H9 (cell line): Measurements from ENCODE around the gene FITM2. TPM values are rescaled to one million over a fixed set of nuclear protein-coding genes. Genes with fewer than 3 reads are reported as not detected.

Experiments used
- DNase-seq: peaks from one replicate; pipeline ENCODE4 v3.0.0-alpha.2; 2017
- H2AFZ ChIP-seq: one replicate; pipeline ENCODE4 v1.6.1; 2013; ENCODE audit warnings: mild to moderate bottlenecking, low read length, control low read depth, moderate library complexity
- H2AK5ac ChIP-seq: 2 replicates; pipeline ENCODE4 v1.6.1; 2013; ENCODE audit warnings: low read length, control low read depth, mixed read lengths; ENCODE audit not compliant: insufficient read length
- H2BK120ac ChIP-seq: one replicate; pipeline ENCODE4 v1.6.1; 2013; ENCODE audit warnings: low read depth, mild to moderate bottlenecking, low read length, control low read depth, inconsistent platforms; ENCODE audit not compliant: poor library complexity, severe bottlenecking
- H2BK12ac ChIP-seq: 2 replicates; pipeline ENCODE4 v1.6.1; 2013; ENCODE audit warnings: low read length, control low read depth, mixed read lengths, low read depth; ENCODE audit not compliant: insufficient read length
- H2BK15ac ChIP-seq: 2 replicates; pipeline ENCODE4 v1.6.1; 2013; ENCODE audit warnings: low read depth, low read length, control low read depth
- H2BK20ac ChIP-seq: one replicate; pipeline ENCODE4 v1.6.1; 2013; ENCODE audit warnings: low read depth, mild to moderate bottlenecking, low read length, control low read depth, inconsistent platforms; ENCODE audit not compliant: poor library complexity, severe bottlenecking
- H2BK5ac ChIP-seq: 2 replicates; pipeline ENCODE4 v1.6.1; 2013; ENCODE audit warnings: low read length, control low read depth, mixed read lengths; ENCODE audit not compliant: insufficient read length
- H3K14ac ChIP-seq: 2 replicates; pipeline ENCODE4 v1.6.1; 2013; ENCODE audit warnings: low read length, control low read depth; ENCODE audit not compliant: insufficient read depth
- H3K18ac ChIP-seq: 2 replicates; pipeline ENCODE4 v1.6.1; 2013; ENCODE audit warnings: low read depth, mild to moderate bottlenecking, mixed read lengths, low read length, control low read depth; ENCODE audit not compliant: insufficient read length
- H3K23ac ChIP-seq: 2 replicates; pipeline ENCODE4 v1.6.1; 2013; ENCODE audit warnings: low read length, control low read depth, mixed read lengths, low read depth; ENCODE audit not compliant: insufficient read length
- H3K23me2 ChIP-seq: 2 replicates; pipeline ENCODE4 v1.6.1; 2013; ENCODE audit warnings: low read depth, mild to moderate bottlenecking, mixed read lengths, low read length, control low read depth; ENCODE audit not compliant: insufficient read length, poor library complexity, severe bottlenecking
- H3K27ac ChIP-seq: 2 replicates; pipeline ENCODE4 v1.5.1; 2013; ENCODE audit warnings: low read length, control low read depth, mixed read lengths, low read depth; ENCODE audit not compliant: insufficient read length
- H3K27me3 ChIP-seq: 2 replicates; pipeline ENCODE4 v1.6.1; 2013; ENCODE audit warnings: low read length, control low read depth, inconsistent platforms; ENCODE audit not compliant: insufficient read depth
- H3K4ac ChIP-seq: 2 replicates; pipeline ENCODE4 v1.6.1; 2013; ENCODE audit warnings: low read depth, mild to moderate bottlenecking, control low read depth, inconsistent platforms, low read length, moderate library complexity
- H3K4me1 ChIP-seq: 2 replicates; pipeline ENCODE4 v1.6.1; 2013; ENCODE audit warnings: low read length, control low read depth, inconsistent platforms; ENCODE audit not compliant: insufficient read depth
- H3K4me2 ChIP-seq: 2 replicates; pipeline ENCODE4 v1.6.1; 2013; ENCODE audit warnings: low read length, control low read depth, mixed read lengths; ENCODE audit not compliant: insufficient read length, insufficient read depth
- H3K56ac ChIP-seq: 2 replicates; pipeline ENCODE4 v1.6.1; 2013; ENCODE audit warnings: low read depth, mild to moderate bottlenecking, mixed read lengths, low read length, control low read depth; ENCODE audit not compliant: insufficient read length
- H3K79me1 ChIP-seq: 2 replicates; pipeline ENCODE4 v1.6.1; 2013; ENCODE audit warnings: low read depth, mild to moderate bottlenecking, moderate library complexity, low read length, control low read depth, inconsistent platforms; ENCODE audit not compliant: insufficient read depth, poor library complexity, severe bottlenecking
- H3K79me2 ChIP-seq: 2 replicates; pipeline ENCODE4 v1.6.1; 2013; ENCODE audit warnings: low read length, control low read depth, inconsistent platforms; ENCODE audit not compliant: insufficient read depth
- H3K9ac ChIP-seq: 2 replicates; pipeline ENCODE4 v1.6.1; 2013; ENCODE audit warnings: low read length, control low read depth, mixed read lengths; ENCODE audit not compliant: insufficient read length; ENCODE audit errors: extremely low read depth
- H3K9me3 ChIP-seq: one replicate; pipeline ENCODE4 v1.6.1; 2013; ENCODE audit warnings: low read depth, low read length, inconsistent platforms; ENCODE audit not compliant: control insufficient read depth
- H3T11ph ChIP-seq: one replicate; pipeline ENCODE4 v1.6.1; 2013; ENCODE audit warnings: mild to moderate bottlenecking, low read length, control low read depth, inconsistent platforms
- H4K20me1 ChIP-seq: one replicate; pipeline ENCODE4 v1.6.1; 2013; ENCODE audit not compliant: control insufficient read depth, insufficient read length, insufficient read depth
- H4K5ac ChIP-seq: 2 replicates; pipeline ENCODE4 v1.6.1; 2013; ENCODE audit warnings: low read depth, mild to moderate bottlenecking, mixed read lengths, low read length, control low read depth; ENCODE audit not compliant: insufficient read length
- H4K8ac ChIP-seq: replicated peaks from 2 replicates; pipeline ENCODE4 v1.6.1; 2013; ENCODE audit warnings: low read length, control low read depth, mixed read lengths, low read depth; ENCODE audit not compliant: insufficient read length
- H4K91ac ChIP-seq: 2 replicates; pipeline ENCODE4 v1.6.1; 2013; ENCODE audit warnings: low read depth, mild to moderate bottlenecking, moderate library complexity, mixed read lengths, low read length, control low read depth; ENCODE audit not compliant: insufficient read length
- H3K27ac Mint-ChIP-seq, 3 experiments: 2 replicates in 2 of 3; 3 replicates in 1 of 3; pipeline ENCODE4 v1.8.0; 2020 to 2021; ENCODE audit warnings: mixed read lengths in 3 of 3, mild to moderate bottlenecking in 1 of 3, moderate library complexity in 1 of 3
- H3K27me3 Mint-ChIP-seq: 2 replicates; pipeline ENCODE4 v1.8.0; 2021; ENCODE audit warnings: low read depth, mild to moderate bottlenecking, moderate library complexity, mixed read lengths
- H3K36me3 Mint-ChIP-seq, 3 experiments: 2 replicates in 2 of 3; 3 replicates in 1 of 3; pipeline ENCODE4 v1.8.0; 2020 to 2021; ENCODE audit warnings: low read depth in 3 of 3, mixed read lengths in 3 of 3; ENCODE audit not compliant: insufficient read depth in 1 of 3
- H3K4me1 Mint-ChIP-seq, 2 experiments: 2 replicates each; pipeline ENCODE4 v1.8.0; 2020; ENCODE audit warnings: mixed read lengths in 2 of 2
- H3K4me3 Mint-ChIP-seq, 2 experiments: 2 replicates in 1 of 2; 3 replicates in 1 of 2; pipeline ENCODE4 v1.8.0; 2020 to 2021; ENCODE audit warnings: mild to moderate bottlenecking in 2 of 2, mixed read lengths in 2 of 2, moderate library complexity in 1 of 2
- H3K9me3 Mint-ChIP-seq, 2 experiments: 2 replicates in 1 of 2; 3 replicates in 1 of 2; pipeline ENCODE4 v1.8.0; 2020; ENCODE audit warnings: mild to moderate bottlenecking in 2 of 2, mixed read lengths in 2 of 2, moderate library complexity in 1 of 2
- CTCF ChIP-seq: fragments of 200-600 bp; sonication (generic); conservative IDR thresholded peaks from 3 replicates; pipeline ENCODE4 v1.8.0; 2021; ENCODE audit warnings: antibody characterized with exemption, mild to moderate bottlenecking
- WGBS: extraction: QIAGEN DNeasy Blood & Tissue Kit; methylation state at CpG from one replicate; pipeline ENCODE4 v1.1.7; 2013; ENCODE audit warnings: missing lambda C conversion rate, low lambda C conversion rate, mixed read lengths; ENCODE audit not compliant: insufficient read length; ENCODE audit errors: extremely low coverage; 5-methylcytosine and 5-hydroxymethylcytosine counted together
- total RNA-seq: library from RNA; stranded (reverse); gene quantifications from 2 replicates; pipeline ENCODE4 v1.2.1, GENCODE V29; 2021

The FITM2 gene
- total RNA-seq, 1 experiment from 2014 or later, result 1.7 TPM

- H3K4me3 Mint-ChIP-seq, result no peak overlapping the region
- Histone ChIP-seq H3K9ac (no peak overlapping the region), H2BK12ac (no peak overlapping the region), H3K4me2 (no peak overlapping the region), H3K27me3 (no peaks in the 10 kb centered on the region), H3K23ac (no peak overlapping the region), H3K4me1 (no peaks in the 10 kb centered on the region), H3K4ac (no peak overlapping the region), H4K20me1 (no peaks in the 10 kb centered on the region), H2BK5ac (no peak overlapping the region), H2AK5ac (no peak overlapping the region), H3K14ac (no peak overlapping the region), H3T11ph (no peak overlapping the region), H3K79me2 (no peaks in the 10 kb centered on the region), H3K23me2 (no peaks in the 10 kb centered on the region), H4K91ac (no peak overlapping the region), H3K18ac (no peak overlapping the region), H4K5ac (no peak overlapping the region), H3K27ac (no peak overlapping the region), H2AFZ (no peak overlapping the region), H2BK120ac (no peak overlapping the region), H2BK15ac (no peak overlapping the region), H2BK20ac (no peak overlapping the region), H3K79me1 (no peaks in the 10 kb centered on the region), H3K56ac (no peak overlapping the region), H4K8ac (no peak overlapping the region), H3K9me3 (no peaks in the 10 kb centered on the region)
- peaks cover 0 to 8% of the 10 kb centered on the region in 2 experiments; a peak in 4 of 5 replicates for H3K9me3 Mint-ChIP-seq
- no peak for DNase-seq
- TF ChIP-seq CTCF, result no peak
- H3K27ac Mint-ChIP-seq, result peak overlapping the region in 1 of 3 experiments; percentile 68; a peak in 1 of 7 replicates
- no peaks in the 10 kb centered on the region; the same call in 1 of the 2 replicates for H3K27me3 Mint-ChIP-seq
- peaks cover 2 to 3% of the 10 kb centered on the region in 2 experiments for H3K4me1 Mint-ChIP-seq
- WGBS, result no CpG with 5 or more reads among the region's 7 CpGs
- H3K36me3 Mint-ChIP-seq, result no peaks in the 10 kb centered on the region; a peak in 1 of 7 replicates
Measured at GRCh38 chr20:44291754-44292153, 19.2 kb downstream of the FITM2 start.
